ENCODE data around the gene LPIN2. TPM values are rescaled to one million over a fixed set of nuclear protein-coding genes. Genes with fewer than 3 reads are reported as not detected.

Gene LPIN2
- total RNA-seq, 4 donors from 2014 or later, result 7.4 to 53.0 (median 29.5) TPM

DNA sequence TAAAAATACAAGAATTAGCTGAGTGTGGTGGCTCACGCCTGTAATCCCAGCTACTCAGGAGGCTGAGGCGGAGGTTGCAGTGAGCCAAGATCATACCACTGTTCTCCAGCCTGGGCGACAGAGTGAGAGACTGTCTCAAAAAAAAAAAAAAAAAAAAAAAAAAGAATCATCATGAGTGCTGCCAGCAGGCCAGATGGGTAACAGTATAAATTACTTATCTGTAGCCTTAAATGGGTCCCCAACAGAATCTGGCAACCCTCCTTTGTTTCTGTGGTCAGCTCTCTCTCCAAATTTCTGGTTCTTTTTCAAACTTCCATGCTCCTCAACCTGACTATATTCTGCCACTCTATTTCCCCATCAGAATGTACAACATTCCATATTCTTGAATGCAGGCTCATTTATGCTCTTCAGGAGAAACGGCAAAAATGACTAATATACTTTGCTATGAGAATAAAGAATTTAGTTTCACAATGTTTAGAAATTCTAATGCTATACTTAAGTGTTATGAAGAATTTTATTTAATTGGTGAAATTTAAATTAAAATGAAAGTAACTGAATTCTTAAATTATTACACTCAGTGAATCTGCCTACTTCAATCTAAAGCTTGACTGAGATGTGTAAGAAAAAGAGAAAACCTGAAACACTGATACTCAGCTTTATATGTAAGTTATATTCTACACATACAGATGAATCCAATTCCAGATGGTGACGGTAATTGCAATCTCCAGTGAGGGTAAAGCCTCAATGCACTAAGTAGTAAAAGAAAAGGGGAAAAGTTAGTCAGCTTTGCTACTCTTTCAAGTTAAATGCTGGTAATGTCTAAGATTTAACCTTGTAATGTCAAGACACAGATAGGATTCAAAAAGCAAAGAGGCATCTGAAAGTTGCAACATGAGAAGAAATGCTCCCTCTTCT lies 24.8 kb downstream of the LPIN2 start:
- TF ChIP-seq POLR2A (IDR thresholded peaks at IDR 0.05), result no peak
- TF ChIP-seq, protein P1, sequence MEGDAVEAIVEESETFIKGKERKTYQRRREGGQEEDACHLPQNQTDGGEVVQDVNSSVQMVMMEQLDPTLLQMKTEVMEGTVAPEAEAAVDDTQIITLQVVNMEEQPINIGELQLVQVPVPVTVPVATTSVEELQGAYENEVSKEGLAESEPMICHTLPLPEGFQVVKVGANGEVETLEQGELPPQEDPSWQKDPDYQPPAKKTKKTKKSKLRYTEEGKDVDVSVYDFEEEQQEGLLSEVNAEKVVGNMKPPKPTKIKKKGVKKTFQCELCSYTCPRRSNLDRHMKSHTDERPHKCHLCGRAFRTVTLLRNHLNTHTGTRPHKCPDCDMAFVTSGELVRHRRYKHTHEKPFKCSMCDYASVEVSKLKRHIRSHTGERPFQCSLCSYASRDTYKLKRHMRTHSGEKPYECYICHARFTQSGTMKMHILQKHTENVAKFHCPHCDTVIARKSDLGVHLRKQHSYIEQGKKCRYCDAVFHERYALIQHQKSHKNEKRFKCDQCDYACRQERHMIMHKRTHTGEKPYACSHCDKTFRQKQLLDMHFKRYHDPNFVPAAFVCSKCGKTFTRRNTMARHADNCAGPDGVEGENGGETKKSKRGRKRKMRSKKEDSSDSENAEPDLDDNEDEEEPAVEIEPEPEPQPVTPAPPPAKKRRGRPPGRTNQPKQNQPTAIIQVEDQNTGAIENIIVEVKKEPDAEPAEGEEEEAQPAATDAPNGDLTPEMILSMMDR (IDR thresholded peaks at IDR 0.05), result no peak
- H3K4me3 ChIP-seq, result no peak overlapping the region
- no peak for DNase-seq
- H3K27ac ChIP-seq, result no peak overlapping the region
- H3K27me3 ChIP-seq, result no peaks in the 10 kb centered on the region
- H3K4me1 ChIP-seq, result peaks cover 0 to 6% of the 10 kb centered on the region in 2 donors
- intact Hi-C loops (cut with DNase I; ENCODE audit: low total_unique reads), result no loop called here
- H3K9me3 ChIP-seq, result no peaks in the 10 kb centered on the region
- no peaks in the 10 kb centered on the region for H3K36me3 ChIP-seq

DNA sequence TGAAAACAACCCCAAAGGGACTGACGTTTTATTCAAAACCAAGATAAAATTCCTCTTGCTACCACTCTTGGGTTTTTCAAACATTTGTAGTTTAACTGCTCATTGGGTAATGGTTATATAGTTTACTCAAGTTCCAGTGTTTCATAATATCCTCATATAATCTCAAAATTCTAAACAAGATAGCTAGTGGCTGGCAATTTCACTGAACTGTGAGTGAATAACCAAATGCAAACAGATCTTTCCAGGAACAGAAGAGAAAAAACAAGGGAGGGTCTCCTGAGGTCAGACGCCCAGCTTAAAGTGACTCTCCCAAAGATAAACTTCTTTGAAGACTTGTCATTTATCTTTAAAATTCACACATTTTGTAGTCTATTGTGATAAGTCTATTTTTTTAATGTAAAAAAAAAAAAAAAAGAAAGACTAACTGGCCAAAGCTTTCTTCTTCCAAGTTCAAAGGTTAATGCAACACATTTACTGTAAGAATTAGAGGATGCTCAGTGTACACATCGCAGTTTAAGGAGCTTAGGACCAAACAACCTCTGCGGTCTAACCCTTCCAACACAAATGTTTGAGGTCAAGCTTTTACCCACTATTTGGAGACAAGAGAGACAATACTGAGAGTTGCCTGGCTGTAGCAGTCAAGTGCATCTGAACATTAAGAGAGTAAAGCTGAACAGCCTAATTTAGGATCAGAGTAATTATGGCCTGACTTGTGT lies 26.6 kb downstream of the LPIN2 start:
- Histone ChIP-seq H3K36me3 (no peaks in the 10 kb centered on the region), H3K9me3 (no peaks in the 10 kb centered on the region), H3K4me1 (peaks cover 3 to 8% of the 10 kb centered on the region in 2 donors), H3K27ac (no peak overlapping the region), H3K4me3 (no peak overlapping the region), H3K27me3 (no peaks in the 10 kb centered on the region)
- DNase-seq, result no peak
- TF ChIP-seq, protein P1 (IDR thresholded peaks at IDR 0.05), result no peak
- TF ChIP-seq POLR2A (IDR thresholded peaks at IDR 0.05), result no peak
- intact Hi-C loops (cut with DNase I; ENCODE audit: low total_unique reads), result no loop called here

DNA sequence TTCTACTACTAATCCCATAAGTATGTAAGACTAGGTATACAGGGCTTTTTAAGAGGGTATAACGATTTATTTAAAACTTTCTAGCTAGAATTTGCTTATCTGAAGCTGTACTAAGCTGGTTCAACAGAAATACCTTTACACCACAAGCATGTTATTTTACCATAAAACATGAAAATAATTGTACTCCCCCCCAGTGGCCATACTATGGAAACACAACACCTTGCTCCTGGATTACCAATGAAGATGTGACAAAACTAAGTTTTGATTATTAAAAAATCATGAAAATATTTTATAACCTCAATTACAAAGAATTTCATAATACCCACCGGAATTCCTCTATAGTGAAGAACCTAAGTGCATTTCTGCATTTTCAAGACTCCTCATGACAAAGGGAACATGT lies 27.3 kb downstream of the LPIN2 start:
- intact Hi-C loops (cut with DNase I; ENCODE audit: low total_unique reads), result no loop called here
- DNase-seq, result no peak
- Histone ChIP-seq H3K27ac (no peak overlapping the region), H3K9me3 (no peaks in the 10 kb centered on the region), H3K4me1 (peaks cover 3 to 8% of the 10 kb centered on the region in 2 donors), H3K4me3 (no peak overlapping the region), H3K27me3 (no peaks in the 10 kb centered on the region), H3K36me3 (no peaks in the 10 kb centered on the region)
- TF ChIP-seq POLR2A (IDR thresholded peaks at IDR 0.05), result no peak
- TF ChIP-seq, protein P1 (IDR thresholded peaks at IDR 0.05), result peak; percentile 41 to 60 (median 52)

DNA sequence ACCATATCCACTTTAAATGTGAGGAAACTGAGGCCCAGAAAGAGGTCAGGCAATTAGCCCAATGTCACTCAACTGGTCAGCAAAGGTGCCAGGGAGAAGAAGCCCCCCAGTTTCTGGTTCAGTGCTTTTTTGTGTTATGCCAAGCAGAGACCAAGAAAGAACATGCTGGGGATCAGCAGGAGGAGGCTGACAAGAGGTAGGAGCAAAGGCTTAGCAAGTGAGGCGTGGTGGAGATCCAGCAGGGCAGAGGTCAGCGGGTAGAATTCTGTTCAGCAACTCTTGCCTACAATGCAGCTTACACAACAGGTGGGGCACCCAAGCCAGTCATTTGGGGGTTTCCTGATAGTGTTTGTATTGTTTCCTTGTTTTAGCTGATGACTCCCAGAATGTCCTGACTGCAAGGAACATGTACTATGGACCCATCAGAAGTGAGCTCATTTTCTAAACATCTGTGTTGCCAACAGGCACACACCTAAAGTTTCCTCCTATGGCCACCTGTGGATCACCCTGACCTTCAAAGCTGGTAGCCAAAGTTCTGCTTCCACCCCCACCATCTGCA lies 28.2 kb downstream of the LPIN2 start:
- TF ChIP-seq POLR2A (IDR thresholded peaks at IDR 0.05), result no peak
- TF ChIP-seq, protein P1 (IDR thresholded peaks at IDR 0.05), result no peak
- Histone ChIP-seq H3K27me3 (no peaks in the 10 kb centered on the region), H3K27ac (peak overlapping the region in 1 of 2 donors; percentile 11), H3K9me3 (no peaks in the 10 kb centered on the region), H3K4me3 (no peak overlapping the region), H3K36me3 (no peaks in the 10 kb centered on the region), H3K4me1 (peaks cover 6 to 8% of the 10 kb centered on the region in 2 donors)
- DNase-seq, result no peak
- intact Hi-C loops (cut with DNase I; ENCODE audit: low total_unique reads), result no loop called here

Measured in uterus (tissue), 4 donors.